ENCODE results near the gene ARID5B. TPM values are rescaled to one million over a fixed set of nuclear protein-coding genes. Genes with fewer than 3 reads are reported as not detected.

ARID5B gene
- total RNA-seq, 4 donors from 2014 or later = 17.7 to 54.6 (median 34.8) TPM

GRCh38 chr10:62112963-62113362 is 211.5 kb downstream of the ARID5B start:
- no peaks in the 10 kb centered on the region for H3K36me3 ChIP-seq
- DNase-seq = no peak
- peaks cover 0 to 15% (median 2%) of the 10 kb centered on the region in 4 donors for H3K4me1 ChIP-seq
- no peak overlapping the region for H3K27ac ChIP-seq
- H3K4me3 ChIP-seq = no peak overlapping the region
- TF ChIP-seq POLR2A (IDR thresholded peaks at IDR 0.05) (no peak), CTCF (IDR thresholded peaks at IDR 0.05) (no peak), POLR2AphosphoS5 (IDR thresholded peaks at IDR 0.05) (no peak), EP300 (IDR thresholded peaks at IDR 0.05; ENCODE audit: low read depth) (no peak)
- intact Hi-C loops (cut with DNase I; ENCODE audit: low total_unique reads) = no loop called here
- H3K27me3 ChIP-seq = no peaks in the 10 kb centered on the region
- in situ Hi-C loops (cut with MboI; ENCODE audit: low pct_ligation_motif_present in 1 of 4, low pct_unique_long_range_greater_than_20kb in 1 of 4, low sequenced_read_pairs in 3 of 4) = no loop called here
- no peaks in the 10 kb centered on the region for H3K9me3 ChIP-seq
- 70 to 79% methylated on average over 4 of the region's 4 CpGs for WGBS, 2 donors (ENCODE audit: low coverage in 1 of 2)

GRCh38 chr10:62113680-62114079 is 212.2 kb downstream of the ARID5B start:
- Histone ChIP-seq H3K27me3 (no peaks in the 10 kb centered on the region), H3K9me3 (no peaks in the 10 kb centered on the region), H3K4me1 (peaks cover 0 to 15% (median 2%) of the 10 kb centered on the region in 4 donors), H3K27ac (no peak overlapping the region), H3K4me3 (no peak overlapping the region), H3K36me3 (no peaks in the 10 kb centered on the region)
- in situ Hi-C loops (cut with MboI; ENCODE audit: low pct_ligation_motif_present in 1 of 4, low pct_unique_long_range_greater_than_20kb in 1 of 4, low sequenced_read_pairs in 3 of 4) = no loop called here
- TF ChIP-seq POLR2AphosphoS5 (IDR thresholded peaks at IDR 0.05) (no peak), EP300 (IDR thresholded peaks at IDR 0.05; ENCODE audit: low read depth) (no peak), POLR2A (IDR thresholded peaks at IDR 0.05) (no peak), CTCF (IDR thresholded peaks at IDR 0.05) (no peak)
- intact Hi-C loops (cut with DNase I; ENCODE audit: low total_unique reads) = no loop called here
- 82 to 88% methylated on average over 4 of the region's 4 CpGs for WGBS, 2 donors (ENCODE audit: low coverage in 1 of 2)
- DNase-seq = no peak

GRCh38 chr10:62115321-62115720 is 213.8 kb downstream of the ARID5B start:
- Histone ChIP-seq H3K27ac (no peak overlapping the region), H3K4me1 (peaks cover 0 to 4% (median 1%) of the 10 kb centered on the region in 4 donors), H3K9me3 (no peaks in the 10 kb centered on the region), H3K27me3 (no peaks in the 10 kb centered on the region), H3K4me3 (no peak overlapping the region), H3K36me3 (no peaks in the 10 kb centered on the region)
- TF ChIP-seq POLR2A (IDR thresholded peaks at IDR 0.05) = no peak
- no peak for TF ChIP-seq EP300 (IDR thresholded peaks at IDR 0.05; ENCODE audit: low read depth)
- no peak for TF ChIP-seq CTCF (IDR thresholded peaks at IDR 0.05)
- no peak for TF ChIP-seq POLR2AphosphoS5 (IDR thresholded peaks at IDR 0.05)
- no peak for DNase-seq
- in situ Hi-C loops (cut with MboI; ENCODE audit: low pct_ligation_motif_present in 1 of 4, low pct_unique_long_range_greater_than_20kb in 1 of 4, low sequenced_read_pairs in 3 of 4) = no loop called here
- intact Hi-C loops (cut with DNase I; ENCODE audit: low total_unique reads) = no loop called here
- WGBS, 2 donors (ENCODE audit: low coverage in 1 of 2) = 97 to 100% methylated on average over 1 to 4 of the region's 4 CpGs

GRCh38 chr10:62115842-62116241 is 214.3 kb downstream of the ARID5B start:
- intact Hi-C loops (cut with DNase I; ENCODE audit: low total_unique reads) (no loop called here), in situ Hi-C loops (cut with MboI; ENCODE audit: low pct_ligation_motif_present in 1 of 4, low pct_unique_long_range_greater_than_20kb in 1 of 4, low sequenced_read_pairs in 3 of 4) (no loop called here)
- H3K4me3 ChIP-seq = no peak overlapping the region
- no peaks in the 10 kb centered on the region for H3K4me1 ChIP-seq
- DNase-seq = no peak
- H3K27me3 ChIP-seq = no peaks in the 10 kb centered on the region
- no peaks in the 10 kb centered on the region for H3K36me3 ChIP-seq
- H3K27ac ChIP-seq = no peak overlapping the region
- TF ChIP-seq POLR2A (IDR thresholded peaks at IDR 0.05) (no peak), POLR2AphosphoS5 (IDR thresholded peaks at IDR 0.05) (no peak), EP300 (IDR thresholded peaks at IDR 0.05; ENCODE audit: low read depth) (no peak), CTCF (IDR thresholded peaks at IDR 0.05) (no peak)
- H3K9me3 ChIP-seq = no peaks in the 10 kb centered on the region
- WGBS, 2 donors (ENCODE audit: low coverage in 1 of 2) = 80 to 95% methylated on average over 5 of the region's 5 CpGs

All from transverse colon (tissue), 4 donors.